ENCODE data around the gene TTK.

DNA sequence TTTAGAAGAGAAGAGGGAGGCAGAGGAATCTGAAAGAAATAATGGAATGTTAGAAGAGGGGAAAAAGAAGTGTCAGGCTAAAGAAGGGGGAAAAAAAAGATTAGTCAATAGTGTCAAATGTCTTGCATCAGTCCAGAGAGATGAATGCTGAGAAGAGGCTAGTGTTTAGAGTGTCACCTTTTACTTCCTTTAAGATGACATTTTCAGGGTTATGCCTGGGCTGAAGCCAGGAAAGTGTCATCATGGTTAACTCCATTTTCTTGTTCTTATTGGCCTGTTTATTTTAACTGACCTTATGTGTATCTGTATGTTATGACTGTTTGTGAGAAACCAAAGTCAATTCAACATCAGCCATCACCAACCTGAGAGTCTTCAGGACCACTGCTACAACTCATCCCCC is 87.1 kb downstream of the TTK start:
- TF ChIP-seq POLR2A (IDR thresholded peaks at IDR 0.05; ENCODE audit: low read length) (no peak), GATA1 (IDR thresholded peaks at IDR 0.05; ENCODE audit: low read depth, low read length) (no peak)

Measured in erythroblast (primary cell).